ENCODE data around the gene CTU2.

Gene CTU2

GRCh38 chr16:88764080-88764479, 57.8 kb downstream of the CTU2 start:
- DNase-seq = no peak

GRCh38 chr16:88764913-88765349, 58.6 kb downstream of the CTU2 start:
- no peak for DNase-seq
